Tibial nerve (tissue), 4 donors: ENCODE data around the gene TEX2.

Experiments
- CTCF ChIP-seq, 5 experiments: fragments of 200-600 bp in 3 of 5; fragments of 450-650 bp in 2 of 5; sonication (generic) in 3 of 5; IDR thresholded peaks; one replicate each; pipeline ENCODE4 v1.5.1; 2016 to 2019; ENCODE audit warnings: antibody characterized with exemption in 5 of 5, mild to moderate bottlenecking in 3 of 5, moderate library complexity in 2 of 5
- EP300 ChIP-seq, 2 donors: sonication (generic); formaldehyde crosslinking; IDR thresholded peaks; one replicate each; pipeline ENCODE4 v1.6.1; 2017; ENCODE audit warnings: antibody characterized with exemption in 2 of 2, mild to moderate bottlenecking in 1 of 2
- POLR2A ChIP-seq, 2 donors: fragments of 450-650 bp; IDR thresholded peaks; one replicate each; pipeline ENCODE4 v1.6.1; 2017; ENCODE audit warnings: antibody characterized with exemption in 2 of 2, mild to moderate bottlenecking in 2 of 2, moderate library complexity in 2 of 2

GRCh38 chr17:64209983-64210382 is 53.1 kb downstream of the TEX2 start:
- TF ChIP-seq EP300 (IDR thresholded peaks at IDR 0.05), result no peak
- no peak for TF ChIP-seq CTCF (IDR thresholded peaks at IDR 0.05)
- no peak for TF ChIP-seq POLR2A (IDR thresholded peaks at IDR 0.05)
